GM18498 (cell line): ENCODE data around the gene INPP5A.

Experiments used
- ATAC-seq: cut with Tn5 transposase; IDR thresholded peaks from one replicate; pipeline ENCODE4 v1.9.1; 2021; ENCODE audit warnings: mild to moderate bottlenecking, moderate library complexity; ENCODE audit not compliant: unreplicated experiment

Gene INPP5A

GRCh38 chr10:132640326-132641125, 102.9 kb downstream of the INPP5A start:
- ATAC-seq: no peak

- ATAC-seq: no peak
Measured at GRCh38 chr10:132641401-132641800, 103.8 kb downstream of the INPP5A start.

- no peak for ATAC-seq
Measured at GRCh38 chr10:132641966-132642731, 104.6 kb downstream of the INPP5A start.

- no peak for ATAC-seq
Measured at GRCh38 chr10:132642732-132643008, 105.1 kb downstream of the INPP5A start.

- ATAC-seq: no peak
Measured at GRCh38 chr10:132643709-132644526, 106.3 kb downstream of the INPP5A start.

- ATAC-seq: no peak
Measured at GRCh38 chr10:132644527-132645246, 107.1 kb downstream of the INPP5A start.

GRCh38 chr10:132645247-132645530, 107.6 kb downstream of the INPP5A start:
- no peak for ATAC-seq

- ATAC-seq: no peak
Measured at GRCh38 chr10:132645630-132646442, 108.2 kb downstream of the INPP5A start.

- ATAC-seq: no peak
Measured at GRCh38 chr10:132646443-132647097, 109.0 kb downstream of the INPP5A start.

GRCh38 chr10:132647424-132647823, 109.8 kb downstream of the INPP5A start:
- ATAC-seq: no peak

GRCh38 chr10:132648072-132648850, 110.7 kb downstream of the INPP5A start:
- no peak for ATAC-seq

- ATAC-seq: no peak
Measured at GRCh38 chr10:132648851-132649528, 111.4 kb downstream of the INPP5A start.

- ATAC-seq: no peak
Measured at GRCh38 chr10:132649651-132650360, 112.2 kb downstream of the INPP5A start.

- no peak for ATAC-seq
Measured at GRCh38 chr10:132650611-132651250, 113.1 kb downstream of the INPP5A start.

GRCh38 chr10:132651511-132652029, 114.0 kb downstream of the INPP5A start:
- no peak for ATAC-seq

GRCh38 chr10:132652446-132652845, 114.9 kb downstream of the INPP5A start:
- no peak for ATAC-seq

GRCh38 chr10:132652936-132653590, 115.5 kb downstream of the INPP5A start:
- no peak for ATAC-seq
